ENCODE measurements around the gene RPTOR. TPM values are rescaled to one million over a fixed set of nuclear protein-coding genes. Genes with fewer than 3 reads are reported as not detected.

RPTOR gene
- polyA plus RNA-seq, 1 donor from 2014 or later: 8.0 TPM

- Histone ChIP-seq H3F3A (ENCODE audit: insufficient read depth, low read length, poor library complexity, severe bottlenecking) (no peaks in the 10 kb centered on the region), H3K4me3 (ENCODE audit: low read length) (no peak overlapping the region), H3K4me2 (ENCODE audit: low read length) (no peak overlapping the region), H3K27ac (ENCODE audit: low read length) (no peak overlapping the region), H3K9me3 (ENCODE audit: low read length) (no peaks in the 10 kb centered on the region), H3K36me3 (ENCODE audit: insufficient read depth, low read length) (no peaks in the 10 kb centered on the region), H3K9me2 (ENCODE audit: insufficient read depth, low read length) (no peaks in the 10 kb centered on the region), H3K9ac (ENCODE audit: low read length) (no peak overlapping the region), H4K20me1 (ENCODE audit: insufficient read depth) (no peaks in the 10 kb centered on the region), H2AFZ (ENCODE audit: low read depth, low read length) (no peak overlapping the region), H3K79me2 (replicated peaks; ENCODE audit: insufficient read depth, low read length) (no peaks in the 10 kb centered on the region), H3K27me3 (ENCODE audit: insufficient read depth, low read depth, low read length) (no peaks in the 10 kb centered on the region)
- TF ChIP-seq TAF1 (IDR thresholded peaks at IDR 0.05; ENCODE audit: low read depth) (no peak), EZH2 (IDR thresholded peaks at IDR 0.05; ENCODE audit: borderline replicate concordance, insufficient read depth, low read length, poor library complexity, severe bottlenecking) (no peak)
Observed at GRCh38 chr17:80512233-80512632, 32.4 kb upstream of the RPTOR start.

- H3K4me3 ChIP-seq (ENCODE audit: low read length): no peak overlapping the region
- no peaks in the 10 kb centered on the region for H3K9me2 ChIP-seq (ENCODE audit: insufficient read depth, low read length)
- H3K9me3 ChIP-seq (ENCODE audit: low read length): no peaks in the 10 kb centered on the region
- H3K36me3 ChIP-seq (ENCODE audit: insufficient read depth, low read length): no peaks in the 10 kb centered on the region
- no peaks in the 10 kb centered on the region for H4K20me1 ChIP-seq (ENCODE audit: insufficient read depth)
- H3F3A ChIP-seq (ENCODE audit: insufficient read depth, low read length, poor library complexity, severe bottlenecking): no peaks in the 10 kb centered on the region
- H3K4me2 ChIP-seq (ENCODE audit: low read length): no peak overlapping the region
- H3K27me3 ChIP-seq (ENCODE audit: insufficient read depth, low read depth, low read length): no peaks in the 10 kb centered on the region
- H2AFZ ChIP-seq (ENCODE audit: low read depth, low read length): no peak overlapping the region
- H3K9ac ChIP-seq (ENCODE audit: low read length): no peak overlapping the region
- TF ChIP-seq EP300 (conservative IDR thresholded peaks at IDR 0.05; ENCODE audit: poor library complexity, severe bottlenecking): no peak
- TF ChIP-seq EZH2 (IDR thresholded peaks at IDR 0.05; ENCODE audit: borderline replicate concordance, insufficient read depth, low read length, poor library complexity, severe bottlenecking): no peak
- no peak for TF ChIP-seq SMC3 (conservative IDR thresholded peaks at IDR 0.05; ENCODE audit: poor library complexity)
- TF ChIP-seq RAD21 (conservative IDR thresholded peaks at IDR 0.05): no peak
- no peak for TF ChIP-seq MXI1 (conservative IDR thresholded peaks at IDR 0.05; ENCODE audit: poor library complexity, severe bottlenecking)
- TF ChIP-seq TAF1 (IDR thresholded peaks at IDR 0.05; ENCODE audit: low read depth): no peak
- TF ChIP-seq POLR2AphosphoS5 (IDR thresholded peaks at IDR 0.05): no peak
- TF ChIP-seq REST (IDR thresholded peaks at IDR 0.05; ENCODE audit: borderline replicate concordance): no peak
- no peak for TF ChIP-seq CTCF (IDR thresholded peaks at IDR 0.05; ENCODE audit: poor library complexity, severe bottlenecking)
- no peak overlapping the region for H3K27ac ChIP-seq (ENCODE audit: low read length)
- H3K79me2 ChIP-seq (replicated peaks; ENCODE audit: insufficient read depth, low read length): no peaks in the 10 kb centered on the region
Observed at GRCh38 chr17:80513201-80513600, 31.4 kb upstream of the RPTOR start.

GRCh38 chr17:80513892-80514291, 30.7 kb upstream of the RPTOR start:
- no peak for TF ChIP-seq EP300 (conservative IDR thresholded peaks at IDR 0.05; ENCODE audit: poor library complexity, severe bottlenecking)
- no peak for TF ChIP-seq MXI1 (conservative IDR thresholded peaks at IDR 0.05; ENCODE audit: poor library complexity, severe bottlenecking)
- TF ChIP-seq SMC3 (conservative IDR thresholded peaks at IDR 0.05; ENCODE audit: poor library complexity): no peak
- no peak for TF ChIP-seq CTCF (IDR thresholded peaks at IDR 0.05; ENCODE audit: poor library complexity, severe bottlenecking)
- no peak for TF ChIP-seq TAF1 (IDR thresholded peaks at IDR 0.05; ENCODE audit: low read depth)
- no peak for TF ChIP-seq EZH2 (IDR thresholded peaks at IDR 0.05; ENCODE audit: borderline replicate concordance, insufficient read depth, low read length, poor library complexity, severe bottlenecking)
- no peak for TF ChIP-seq REST (IDR thresholded peaks at IDR 0.05; ENCODE audit: borderline replicate concordance)
- no peak for TF ChIP-seq POLR2AphosphoS5 (IDR thresholded peaks at IDR 0.05)
- no peak for TF ChIP-seq RAD21 (conservative IDR thresholded peaks at IDR 0.05)
- Histone ChIP-seq H3K9ac (ENCODE audit: low read length) (no peak overlapping the region), H3K36me3 (ENCODE audit: insufficient read depth, low read length) (no peaks in the 10 kb centered on the region), H3K27ac (ENCODE audit: low read length) (no peak overlapping the region), H3K9me3 (ENCODE audit: low read length) (no peaks in the 10 kb centered on the region), H3K9me2 (ENCODE audit: insufficient read depth, low read length) (no peaks in the 10 kb centered on the region), H3K4me2 (ENCODE audit: low read length) (no peak overlapping the region), H3F3A (ENCODE audit: insufficient read depth, low read length, poor library complexity, severe bottlenecking) (no peaks in the 10 kb centered on the region), H4K20me1 (ENCODE audit: insufficient read depth) (no peaks in the 10 kb centered on the region), H3K79me2 (replicated peaks; ENCODE audit: insufficient read depth, low read length) (no peaks in the 10 kb centered on the region), H3K27me3 (ENCODE audit: insufficient read depth, low read depth, low read length) (no peaks in the 10 kb centered on the region), H3K4me3 (ENCODE audit: low read length) (no peak overlapping the region), H2AFZ (ENCODE audit: low read depth, low read length) (no peak overlapping the region)
